Measurements from ENCODE around the gene KCNA2. TPM values are rescaled to one million over a fixed set of nuclear protein-coding genes. Genes with fewer than 3 reads are reported as not detected.

Gene KCNA2
- total RNA-seq, 1 donor: not detected

DNA sequence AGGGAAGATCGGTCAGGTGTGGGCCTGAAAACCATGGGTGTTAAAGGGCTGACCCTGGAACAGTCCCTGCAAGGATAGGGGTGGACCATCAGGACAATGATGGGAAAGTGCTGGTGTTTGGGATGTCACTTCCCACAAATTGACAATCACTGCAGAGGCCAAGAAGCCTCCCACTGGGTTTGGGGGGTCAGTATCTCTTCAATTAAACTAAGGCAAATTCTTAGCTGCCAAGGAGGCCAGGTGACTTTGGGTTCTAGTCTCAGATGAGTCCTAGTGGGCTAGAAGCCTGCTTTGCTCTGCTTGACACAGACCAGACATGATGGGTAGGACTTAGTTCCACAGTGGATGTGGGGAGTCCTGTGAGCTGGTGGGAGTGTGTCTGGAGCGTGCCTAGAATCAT lies 29.3 kb upstream of the KCNA2 start:
- H3K4me3 ChIP-seq (ENCODE audit: low read depth, low read length): no peak overlapping the region
- no peak for DNase-seq (ENCODE audit: low read depth)
- TF ChIP-seq, protein P1, sequence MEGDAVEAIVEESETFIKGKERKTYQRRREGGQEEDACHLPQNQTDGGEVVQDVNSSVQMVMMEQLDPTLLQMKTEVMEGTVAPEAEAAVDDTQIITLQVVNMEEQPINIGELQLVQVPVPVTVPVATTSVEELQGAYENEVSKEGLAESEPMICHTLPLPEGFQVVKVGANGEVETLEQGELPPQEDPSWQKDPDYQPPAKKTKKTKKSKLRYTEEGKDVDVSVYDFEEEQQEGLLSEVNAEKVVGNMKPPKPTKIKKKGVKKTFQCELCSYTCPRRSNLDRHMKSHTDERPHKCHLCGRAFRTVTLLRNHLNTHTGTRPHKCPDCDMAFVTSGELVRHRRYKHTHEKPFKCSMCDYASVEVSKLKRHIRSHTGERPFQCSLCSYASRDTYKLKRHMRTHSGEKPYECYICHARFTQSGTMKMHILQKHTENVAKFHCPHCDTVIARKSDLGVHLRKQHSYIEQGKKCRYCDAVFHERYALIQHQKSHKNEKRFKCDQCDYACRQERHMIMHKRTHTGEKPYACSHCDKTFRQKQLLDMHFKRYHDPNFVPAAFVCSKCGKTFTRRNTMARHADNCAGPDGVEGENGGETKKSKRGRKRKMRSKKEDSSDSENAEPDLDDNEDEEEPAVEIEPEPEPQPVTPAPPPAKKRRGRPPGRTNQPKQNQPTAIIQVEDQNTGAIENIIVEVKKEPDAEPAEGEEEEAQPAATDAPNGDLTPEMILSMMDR (IDR thresholded peaks at IDR 0.05; ENCODE audit: insufficient read depth, low read depth, low read length): no peak

- no peak overlapping the region for H3K4me3 ChIP-seq (ENCODE audit: low read depth, low read length)
- TF ChIP-seq, protein P1 (IDR thresholded peaks at IDR 0.05; ENCODE audit: insufficient read depth, low read depth, low read length): no peak
- DNase-seq (ENCODE audit: low read depth): peak; percentile 44
Observed at GRCh38 chr1:110634455-110635311, 28.5 kb upstream of the KCNA2 start.

- H3K4me3 ChIP-seq (ENCODE audit: low read depth, low read length): no peak overlapping the region
- TF ChIP-seq, protein P1 (IDR thresholded peaks at IDR 0.05; ENCODE audit: insufficient read depth, low read depth, low read length): no peak
- no peak for DNase-seq (ENCODE audit: low read depth)
Observed at GRCh38 chr1:110634086-110634454, 27.9 kb upstream of the KCNA2 start.

DNA sequence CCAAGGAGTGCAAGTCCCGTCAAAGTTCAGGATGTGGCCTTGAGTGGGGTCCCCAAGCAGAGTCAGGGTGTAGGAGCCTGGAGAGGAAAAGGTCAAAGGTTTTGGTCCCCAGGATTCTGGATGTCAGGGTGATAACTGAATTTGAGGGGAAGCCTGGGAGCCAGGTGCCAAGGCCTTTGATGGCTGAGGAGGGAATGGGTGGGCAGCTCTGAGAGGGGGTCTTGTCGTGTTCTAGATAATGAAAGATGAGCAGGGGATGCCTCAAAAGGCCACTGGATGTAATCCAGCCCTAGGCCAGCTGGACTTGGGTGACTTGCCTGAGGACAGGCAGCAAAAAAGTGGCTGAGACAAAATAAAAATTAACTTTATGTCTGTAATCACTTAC lies 27.5 kb upstream of the KCNA2 start:
- no peak overlapping the region for H3K4me3 ChIP-seq (ENCODE audit: low read depth, low read length)
- TF ChIP-seq, protein P1 (IDR thresholded peaks at IDR 0.05; ENCODE audit: insufficient read depth, low read depth, low read length): no peak

DNA sequence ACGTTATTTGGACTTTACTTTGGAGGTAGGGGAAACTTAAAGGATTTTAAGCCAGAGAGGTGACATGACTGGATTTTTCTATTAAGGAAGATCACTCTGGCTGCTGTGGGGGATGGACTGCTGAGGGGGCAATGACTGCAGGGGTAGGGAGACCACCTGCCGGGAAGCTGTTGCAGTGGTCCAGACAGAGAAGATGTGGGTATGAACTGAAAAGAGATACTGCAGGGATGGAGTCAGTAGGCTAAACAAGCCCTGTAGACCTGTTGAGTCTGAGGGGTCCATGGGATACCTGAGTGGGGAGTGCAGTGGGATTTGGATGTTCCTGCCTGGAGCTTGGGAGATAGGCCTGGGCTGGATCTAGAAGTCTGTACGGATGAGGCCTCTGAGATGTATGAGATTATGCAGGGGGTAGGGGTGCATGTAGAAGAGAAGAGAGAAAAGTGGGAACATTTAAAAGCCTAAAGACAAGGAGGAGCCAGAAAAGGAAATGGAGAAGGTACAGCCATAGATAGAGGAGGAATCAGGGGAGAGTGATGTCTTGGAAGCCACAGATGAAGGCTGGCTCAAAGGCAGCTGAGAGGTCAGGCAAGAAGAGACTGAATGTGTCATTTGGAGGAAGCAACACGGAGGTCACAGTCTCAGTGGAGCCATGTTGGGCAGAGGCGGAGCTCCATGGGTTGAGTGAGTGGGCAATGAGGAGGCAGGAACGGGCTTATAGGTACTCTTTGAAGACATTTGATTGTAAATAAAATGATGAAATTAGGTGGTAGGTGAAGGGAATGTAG lies 25.9 kb upstream of the KCNA2 start:
- no peak overlapping the region for H3K4me3 ChIP-seq (ENCODE audit: low read depth, low read length)
- TF ChIP-seq, protein P1 (IDR thresholded peaks at IDR 0.05; ENCODE audit: insufficient read depth, low read depth, low read length): no peak
- DNase-seq (ENCODE audit: low read depth): no peak

More for the DNA sequence above, 27.5 kb upstream of the KCNA2 start:
- no peak for DNase-seq (ENCODE audit: low read depth)

GRCh38 chr1:110630839-110631663 lies 24.9 kb upstream of the KCNA2 start:
- TF ChIP-seq, protein P1 (IDR thresholded peaks at IDR 0.05; ENCODE audit: insufficient read depth, low read depth, low read length): peak; percentile 91
- DNase-seq (ENCODE audit: low read depth): peak; percentile 54
- no peak overlapping the region for H3K4me3 ChIP-seq (ENCODE audit: low read depth, low read length)

Measured in fibroblast of villous mesenchyme (primary cell).